ENCODE data around the gene MAP2K3. TPM values are rescaled to one million over a fixed set of nuclear protein-coding genes. Genes with fewer than 3 reads are reported as not detected.

MAP2K3 gene
- total and polyA plus RNA-seq, 2 of the 8 experiments (the other 6 are each of a cell fraction or from before 2014, with no cell fraction given) = 16.9 to 33.5 TPM

DNA sequence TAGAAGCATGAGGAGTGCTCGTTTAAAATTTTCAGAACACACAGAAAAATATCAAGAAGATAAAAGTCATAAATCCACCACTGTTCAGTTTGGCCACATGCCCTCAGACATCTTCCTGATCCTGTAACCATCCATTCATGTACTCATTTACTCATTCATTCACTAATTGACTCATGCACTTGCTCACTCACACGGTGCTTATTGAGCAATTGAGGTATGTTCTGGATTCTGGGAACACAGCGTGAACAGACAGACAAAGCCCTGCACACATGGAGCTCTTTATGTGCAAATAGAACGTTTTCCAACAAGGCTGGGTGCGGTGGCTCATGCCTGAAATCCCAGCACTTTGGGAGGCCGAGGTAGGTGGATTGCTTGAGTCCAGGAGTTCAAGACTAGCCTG lies 21.1 kb upstream of the MAP2K3 start (continued):
- TF ChIP-seq, protein P1, sequence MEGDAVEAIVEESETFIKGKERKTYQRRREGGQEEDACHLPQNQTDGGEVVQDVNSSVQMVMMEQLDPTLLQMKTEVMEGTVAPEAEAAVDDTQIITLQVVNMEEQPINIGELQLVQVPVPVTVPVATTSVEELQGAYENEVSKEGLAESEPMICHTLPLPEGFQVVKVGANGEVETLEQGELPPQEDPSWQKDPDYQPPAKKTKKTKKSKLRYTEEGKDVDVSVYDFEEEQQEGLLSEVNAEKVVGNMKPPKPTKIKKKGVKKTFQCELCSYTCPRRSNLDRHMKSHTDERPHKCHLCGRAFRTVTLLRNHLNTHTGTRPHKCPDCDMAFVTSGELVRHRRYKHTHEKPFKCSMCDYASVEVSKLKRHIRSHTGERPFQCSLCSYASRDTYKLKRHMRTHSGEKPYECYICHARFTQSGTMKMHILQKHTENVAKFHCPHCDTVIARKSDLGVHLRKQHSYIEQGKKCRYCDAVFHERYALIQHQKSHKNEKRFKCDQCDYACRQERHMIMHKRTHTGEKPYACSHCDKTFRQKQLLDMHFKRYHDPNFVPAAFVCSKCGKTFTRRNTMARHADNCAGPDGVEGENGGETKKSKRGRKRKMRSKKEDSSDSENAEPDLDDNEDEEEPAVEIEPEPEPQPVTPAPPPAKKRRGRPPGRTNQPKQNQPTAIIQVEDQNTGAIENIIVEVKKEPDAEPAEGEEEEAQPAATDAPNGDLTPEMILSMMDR (IDR thresholded peaks at IDR 0.05; ENCODE audit: control extremely low read depth in 1 of 3, insufficient read depth in 1 of 3, low read depth in 1 of 3, low read length in 3 of 3) = no peak
- TF ChIP-seq SIX5 (IDR thresholded peaks at IDR 0.05; ENCODE audit: low read depth, low read length) (no peak), NANOG (IDR thresholded peaks at IDR 0.05; ENCODE audit: insufficient read depth, low read depth, low read length, poor library complexity, severe bottlenecking) (no peak)
